ENCODE results near the gene WDR18.

GRCh38 chr19:984165-984967, at the start of gene WDR18:
- TF ChIP-seq CTCF (IDR thresholded peaks at IDR 0.05; ENCODE audit: low read depth, low read length) (no peak), POLR2A (IDR thresholded peaks at IDR 0.05; ENCODE audit: extremely low read depth, insufficient read length) (peak; percentile 24)
- TF ChIP-seq, protein P1, sequence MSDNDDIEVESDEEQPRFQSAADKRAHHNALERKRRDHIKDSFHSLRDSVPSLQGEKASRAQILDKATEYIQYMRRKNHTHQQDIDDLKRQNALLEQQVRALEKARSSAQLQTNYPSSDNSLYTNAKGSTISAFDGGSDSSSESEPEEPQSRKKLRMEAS (IDR thresholded peaks at IDR 0.05; ENCODE audit: low read depth, low read length) = peak; percentile 75
